Measurements from ENCODE around the gene NFATC4.
A peak's percentile ranks its signal among the peaks of the same experiment; 100 is the strongest.

NFATC4 gene

DNA sequence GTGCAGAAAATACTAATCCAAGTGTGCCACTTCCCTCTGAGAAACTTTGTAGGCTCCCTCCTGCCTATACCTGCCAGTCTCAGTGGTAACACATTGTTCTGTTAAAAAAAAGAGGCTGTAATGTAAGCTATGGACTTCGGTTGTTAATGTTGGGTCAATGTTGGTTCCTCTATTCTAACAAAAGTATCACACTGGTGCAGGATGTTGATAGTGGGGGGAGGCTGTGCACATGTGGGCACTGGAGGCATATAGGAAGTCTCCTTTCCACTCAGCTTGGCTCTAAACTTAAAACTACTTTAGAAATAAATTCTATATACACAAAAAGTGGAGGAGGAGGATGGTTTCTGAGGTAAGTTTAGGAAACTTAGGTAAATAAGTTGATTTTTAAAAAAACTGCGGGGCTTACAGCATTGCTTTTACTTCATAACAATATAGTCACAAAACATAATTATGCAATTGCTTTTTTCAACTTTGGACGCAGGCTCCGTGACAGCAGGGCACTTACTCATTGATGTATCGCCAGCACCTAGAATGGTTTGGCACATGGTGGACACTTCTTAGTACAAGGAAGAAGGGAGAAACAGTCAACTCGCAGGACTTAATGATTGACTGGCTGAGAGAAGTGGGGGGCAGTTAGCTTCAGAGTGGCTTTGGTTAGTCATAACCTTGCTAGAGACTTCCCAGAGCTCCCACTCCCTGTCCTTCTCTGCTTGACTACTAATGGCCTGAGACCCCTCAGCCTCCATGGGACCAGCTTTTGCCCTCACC lies 22.9 kb downstream of the NFATC4 start:
- DNase-seq: peak; percentile 77

DNA sequence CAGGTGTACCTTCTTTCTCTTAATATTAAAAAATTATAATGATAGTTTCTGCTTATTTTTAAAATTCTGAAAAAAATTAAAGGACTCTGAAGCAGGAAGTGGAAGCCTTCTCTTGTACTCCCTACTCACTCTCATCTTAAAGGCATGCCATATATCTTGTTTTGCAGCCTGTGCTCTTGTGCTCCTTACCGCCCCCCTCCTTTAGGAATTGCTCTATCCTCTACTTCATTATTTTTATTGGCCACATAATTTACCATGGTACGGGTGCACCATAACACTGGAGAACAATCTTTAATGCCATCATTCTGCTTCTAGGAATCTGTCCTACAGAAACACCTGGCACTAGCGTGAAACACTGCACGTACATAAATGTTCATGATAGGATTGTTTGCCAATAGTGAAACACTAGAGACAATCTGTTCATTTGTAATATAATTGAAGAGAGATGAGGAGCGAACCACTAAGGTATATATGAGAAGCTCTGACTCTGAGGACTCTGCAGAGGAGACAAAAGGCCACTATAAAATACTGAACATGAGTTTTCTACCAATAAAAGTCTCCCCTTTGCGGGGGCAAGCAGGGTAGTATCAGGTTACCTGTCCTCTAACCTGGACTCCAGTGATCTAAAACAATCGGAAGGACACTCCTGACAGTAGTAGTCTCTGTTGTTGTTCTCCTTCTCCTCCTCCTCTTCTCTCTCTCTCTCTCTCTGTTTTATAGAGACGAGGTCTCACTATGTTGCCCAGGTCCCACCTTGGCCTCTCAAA lies 24.5 kb downstream of the NFATC4 start:
- DNase-seq: no peak

DNA sequence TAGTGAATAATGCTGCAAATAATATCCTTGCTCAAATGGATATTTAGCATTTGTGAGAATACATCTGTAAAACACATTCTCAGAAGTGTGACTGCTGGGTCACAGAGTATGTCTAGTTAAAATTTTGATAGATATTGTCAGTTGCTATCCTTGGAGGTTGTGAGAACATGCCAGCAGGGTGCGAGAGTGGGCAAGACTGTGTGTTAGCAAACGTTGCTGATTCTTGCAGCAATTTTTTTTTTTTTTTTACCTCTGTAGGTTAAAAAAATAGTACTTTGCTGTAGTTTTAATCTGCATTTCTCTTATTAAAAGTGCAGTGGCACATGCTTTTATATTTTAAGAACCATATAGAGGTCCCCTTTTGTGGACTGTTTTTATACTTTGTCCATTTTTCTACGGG lies 26.3 kb downstream of the NFATC4 start:
- DNase-seq: peak; percentile 25

DNA sequence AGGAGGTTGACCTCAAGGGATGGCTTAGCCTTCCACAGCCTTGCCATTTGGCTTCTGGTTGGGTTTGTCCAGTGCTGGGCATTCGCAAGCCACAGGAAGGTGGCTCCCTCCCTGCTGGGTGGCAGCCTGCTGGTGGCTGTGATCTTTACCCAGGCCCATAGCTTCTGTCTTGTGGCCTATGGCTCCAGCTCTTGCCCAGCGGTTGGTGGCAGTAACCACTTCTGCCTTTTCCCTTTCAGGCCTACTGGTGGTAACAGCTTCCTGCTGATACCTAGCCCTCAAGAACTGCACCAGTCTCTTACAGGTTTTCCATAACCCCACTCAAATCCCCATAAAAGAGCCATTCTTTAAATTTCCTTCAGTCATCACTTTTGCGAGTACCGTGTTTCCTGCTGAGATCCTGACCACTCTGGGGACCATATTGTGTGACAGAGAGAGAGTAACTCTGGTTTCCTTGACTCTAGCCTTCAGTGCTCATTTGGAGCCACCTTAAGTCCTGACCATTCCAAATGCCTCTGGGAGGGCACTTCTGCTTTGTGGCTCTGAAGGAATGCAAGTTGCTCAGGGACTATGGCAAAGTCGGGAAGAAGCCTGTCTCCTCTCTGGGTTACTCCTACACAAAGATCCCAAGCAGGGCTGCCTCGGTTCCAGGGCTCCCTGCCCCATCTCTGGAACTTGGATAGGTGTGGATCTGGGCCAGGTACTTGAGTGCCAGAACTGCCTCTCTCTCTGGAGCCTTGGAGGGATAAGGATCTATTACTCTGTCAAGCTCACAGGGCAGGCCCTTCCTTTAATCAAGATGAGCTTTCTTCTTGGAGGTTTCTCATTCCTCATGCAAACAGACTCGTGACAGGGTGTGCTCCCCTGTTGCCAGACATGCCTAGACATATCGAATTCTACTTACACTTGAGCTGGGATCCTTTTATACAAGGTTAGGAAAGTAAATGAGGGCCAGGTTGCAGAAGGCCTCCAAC lies 27.9 kb downstream of the NFATC4 start:
- peak; percentile 92 for DNase-seq

DNA sequence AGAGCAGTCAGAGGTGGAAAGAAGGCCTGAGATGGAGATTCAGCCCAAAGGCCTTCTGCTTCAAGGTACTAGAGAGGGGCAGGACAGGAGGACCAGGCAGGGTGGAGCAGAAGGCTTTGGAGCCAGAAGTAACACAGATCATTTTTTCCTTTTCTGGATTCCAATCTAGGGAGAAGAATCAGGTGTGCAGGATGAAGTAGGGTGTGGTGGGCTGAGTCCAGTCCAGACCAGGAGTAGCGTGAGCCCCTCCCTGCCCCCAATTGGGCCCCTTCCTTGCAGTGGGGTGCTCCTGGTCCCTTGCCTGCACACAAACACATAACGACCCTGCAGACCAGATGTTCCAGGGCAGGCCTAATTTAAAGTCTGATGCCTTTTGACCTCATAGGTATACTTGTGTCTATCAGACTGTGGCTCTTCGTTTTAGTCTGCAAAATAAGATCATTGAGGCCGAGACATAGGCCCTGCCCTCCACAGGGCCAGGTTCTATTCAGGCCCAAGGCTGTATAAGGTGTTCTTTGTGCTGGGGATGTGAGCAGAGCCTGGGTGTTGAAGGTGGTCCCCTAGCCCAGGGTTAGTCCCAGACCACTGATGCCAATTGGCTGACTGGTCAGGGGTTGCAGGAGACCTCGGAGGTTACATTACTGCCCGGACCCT lies 29.8 kb downstream of the NFATC4 start:
- DNase-seq: no peak

DNA sequence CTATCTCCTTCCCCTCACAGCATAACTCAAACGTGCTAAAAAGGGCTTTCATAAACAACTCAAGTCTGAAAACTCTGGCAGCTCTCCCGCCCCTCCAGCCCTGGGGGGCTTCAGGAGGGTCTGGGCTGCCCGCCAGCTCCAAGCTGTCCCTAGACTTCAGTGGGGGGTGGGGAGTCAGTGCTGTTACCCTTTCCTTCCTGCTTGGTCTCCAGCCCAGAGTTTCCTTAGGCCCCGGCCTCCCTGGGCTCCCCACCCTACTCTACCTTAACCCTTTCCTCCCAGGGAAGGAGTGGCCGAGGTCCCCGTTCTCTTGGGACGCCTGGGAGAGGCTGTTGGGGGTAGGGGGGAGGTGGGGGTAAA lies 30.3 kb downstream of the NFATC4 start:
- DNase-seq: peak; percentile 40

DNA sequence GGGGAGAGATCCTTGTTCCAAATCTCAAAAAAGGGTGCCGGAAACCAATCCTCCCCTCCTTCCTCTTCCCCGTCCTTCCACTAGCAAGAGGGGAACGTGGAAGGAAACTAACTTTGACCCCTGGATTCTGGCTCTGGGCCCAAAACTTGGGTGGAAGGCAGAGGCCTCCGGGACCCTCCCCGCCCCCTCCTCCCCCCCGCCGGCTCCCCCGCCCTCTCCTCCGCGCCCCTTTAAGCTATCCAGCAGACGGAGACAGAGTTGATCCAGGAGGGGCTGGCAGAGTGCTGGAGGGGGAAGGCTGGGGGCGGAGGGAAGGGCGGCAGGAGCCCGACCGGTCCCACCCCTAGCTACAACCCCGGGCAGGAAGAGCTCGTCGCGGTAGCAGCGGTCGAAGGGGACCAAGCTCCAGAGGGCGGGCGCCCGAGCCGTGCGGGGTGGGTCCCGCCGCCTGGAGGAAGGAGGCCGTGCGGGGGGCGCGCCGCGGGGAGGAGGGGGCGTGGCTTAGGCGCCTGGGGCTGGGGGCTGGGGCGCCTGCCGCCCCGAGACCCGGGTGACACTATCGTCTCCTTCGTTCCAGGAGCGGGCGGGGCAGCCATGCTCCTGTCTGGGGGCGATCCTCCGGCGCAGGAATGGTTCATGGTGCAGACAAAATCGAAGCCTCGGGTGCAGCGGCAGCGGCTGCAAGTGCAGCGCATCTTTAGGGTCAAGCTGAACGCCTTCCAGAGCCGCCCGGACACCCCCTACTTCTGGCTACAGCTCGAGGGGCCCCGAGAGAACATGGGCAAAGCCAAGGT lies 30.9 kb downstream of the NFATC4 start, which contains the start of gene NYNRIN:
Gene NYNRIN (plus strand): TSS at position 351 of the 794 bp plus-strand sequence. CDS start 244 bp downstream, at position 595.
- peak; percentile 77 for DNase-seq

DNA sequence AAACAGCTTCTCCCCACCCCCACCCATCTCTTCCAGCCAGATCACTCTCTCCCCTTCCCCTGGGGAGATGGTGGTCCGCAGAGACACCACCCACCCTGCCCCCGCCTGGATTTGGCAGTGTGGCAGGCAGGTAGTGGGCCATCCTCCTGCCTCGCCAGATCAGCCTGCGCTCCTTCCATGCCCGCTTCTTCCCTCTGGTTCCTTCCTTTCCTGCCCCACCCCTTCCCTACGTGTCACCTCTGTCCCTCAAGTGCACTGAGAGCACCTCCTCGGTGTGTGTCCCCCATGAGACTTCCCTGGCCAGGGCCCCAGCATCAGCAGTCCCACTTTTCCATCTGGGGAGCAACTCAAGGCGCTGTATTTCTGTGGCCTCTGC lies 31.5 kb downstream of the NFATC4 start:
- DNase-seq: no peak

DNA sequence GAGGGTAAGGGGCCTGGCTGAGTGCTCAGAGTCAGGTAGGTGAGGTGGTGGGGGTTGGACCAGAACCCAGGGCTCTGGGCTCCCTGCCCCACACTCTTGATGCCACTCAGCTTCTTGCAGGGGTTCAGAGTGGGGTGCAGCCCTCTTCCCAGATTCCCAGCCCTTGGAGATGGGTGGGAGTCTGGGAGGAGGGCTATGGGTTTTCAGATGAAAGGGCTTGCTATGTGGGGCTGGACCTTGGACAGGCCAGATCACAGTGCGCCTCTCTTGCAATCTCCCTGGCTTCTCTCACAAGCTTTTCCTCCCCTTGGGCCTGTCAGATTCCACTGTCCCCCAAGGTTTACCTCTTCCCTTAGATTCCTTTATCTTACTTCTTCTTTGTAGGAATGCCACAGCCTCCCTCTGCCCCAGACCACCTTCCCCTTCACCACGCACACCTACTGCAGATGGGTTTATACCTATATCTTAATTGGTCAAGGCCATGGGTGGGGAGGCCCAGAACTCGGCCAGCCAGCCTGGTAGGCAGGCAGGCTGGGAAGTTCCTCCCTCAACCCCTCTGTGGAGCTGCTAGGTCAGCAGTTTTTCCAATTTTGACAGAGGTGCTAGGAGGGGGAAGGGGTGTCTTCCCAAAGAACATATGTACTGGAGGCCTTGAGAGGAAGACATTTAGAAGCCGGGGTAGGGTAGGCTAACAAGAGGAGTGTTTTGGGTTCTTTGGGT lies 32.2 kb downstream of the NFATC4 start:
- no peak for DNase-seq

DNA sequence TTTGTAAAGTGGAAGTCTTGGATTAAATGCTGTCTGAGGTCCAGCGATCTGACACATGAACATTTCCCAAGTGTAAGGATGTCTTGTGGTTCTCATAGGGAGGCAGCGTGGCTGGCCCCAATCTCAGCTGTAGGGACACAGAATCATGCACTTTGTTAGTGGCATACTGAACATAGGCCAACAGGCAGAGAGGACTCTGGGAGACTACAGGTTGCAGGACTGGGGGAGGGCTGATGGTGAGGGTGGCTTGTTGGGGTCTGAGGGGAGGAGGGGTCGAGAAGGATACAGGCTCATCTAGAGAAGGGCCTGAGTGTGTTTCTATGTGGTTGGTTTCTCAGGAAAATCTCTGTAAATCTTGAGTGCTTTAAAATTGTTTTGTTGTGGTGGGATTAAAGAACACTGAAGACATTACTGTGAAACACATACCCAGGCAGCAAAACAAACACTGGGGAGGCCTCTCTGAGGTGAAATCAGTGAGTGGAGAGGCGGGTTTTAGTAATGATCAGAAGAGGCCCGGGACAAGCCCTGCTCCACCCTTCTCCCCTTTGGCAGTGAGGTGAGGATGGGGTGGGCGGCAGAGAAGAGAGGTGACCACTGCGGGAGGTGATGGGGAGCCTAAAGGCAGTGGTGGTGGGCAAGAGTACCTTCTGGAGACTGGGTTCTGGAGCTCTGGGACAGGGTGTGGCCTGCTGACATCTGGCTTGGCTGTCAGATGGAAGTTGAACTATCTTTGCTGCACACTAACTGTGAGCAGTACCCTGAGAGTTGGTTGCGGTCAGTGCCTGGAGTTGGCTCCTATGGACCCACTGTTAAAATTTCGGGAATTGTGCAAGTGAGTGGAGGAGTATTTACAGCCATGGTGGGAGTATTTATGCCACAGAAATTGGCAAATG lies 34.1 kb downstream of the NFATC4 start:
- DNase-seq: no peak

DNA sequence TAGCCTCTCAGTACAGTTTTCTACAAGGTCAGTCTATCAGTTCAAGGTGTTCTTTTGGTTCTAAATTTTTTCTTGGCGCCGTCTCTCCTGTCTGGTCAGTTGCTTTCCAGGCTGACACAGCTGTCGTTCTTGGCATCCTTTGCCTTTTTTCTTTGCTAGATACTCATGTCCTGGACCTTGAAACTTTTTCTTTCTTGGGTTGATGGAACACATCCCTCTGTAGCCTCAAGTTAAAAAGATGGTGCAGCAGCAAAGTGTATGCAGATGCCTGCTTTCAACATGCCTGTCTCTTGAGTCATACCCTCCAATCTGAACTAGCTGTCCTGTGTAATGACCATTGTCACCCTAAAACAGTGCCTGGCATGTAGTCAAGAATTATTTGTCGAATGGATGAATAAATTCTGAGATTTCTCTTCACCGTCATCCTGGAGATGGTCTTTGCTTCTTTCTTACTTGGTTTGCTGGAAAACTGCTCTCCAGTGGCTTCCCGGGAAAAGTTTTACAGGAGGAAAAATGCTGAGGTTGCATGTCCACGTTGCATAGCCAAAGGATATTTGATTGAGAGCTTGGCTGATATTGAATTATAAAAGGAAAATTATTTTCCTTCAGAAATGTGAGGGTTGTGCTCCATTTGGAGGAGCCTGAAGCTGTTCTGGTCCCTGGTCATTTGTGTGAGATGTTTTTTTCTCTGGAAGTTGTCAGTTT lies 35.5 kb downstream of the NFATC4 start:
- no peak for DNase-seq

DNA sequence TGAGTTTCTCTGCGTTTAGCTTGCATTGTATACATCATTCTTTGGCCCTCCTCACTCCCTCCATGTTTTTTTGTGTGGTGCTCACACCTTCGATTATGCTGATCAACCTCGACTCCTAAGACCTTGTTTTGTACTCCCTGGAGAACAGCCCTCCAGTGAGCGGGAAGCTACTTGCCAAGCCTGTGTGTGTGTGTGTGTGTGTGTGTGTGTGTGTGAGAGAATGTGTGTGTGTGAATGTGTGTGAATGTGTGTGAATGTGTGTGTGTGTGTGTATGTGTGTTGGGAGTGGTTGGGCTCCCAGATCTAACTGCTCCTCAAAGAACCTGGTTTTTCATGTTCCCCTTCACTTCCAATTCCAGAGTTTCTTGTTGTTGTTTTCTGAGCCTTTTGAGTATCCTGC lies 36.8 kb downstream of the NFATC4 start:
- no peak for DNase-seq

DNA sequence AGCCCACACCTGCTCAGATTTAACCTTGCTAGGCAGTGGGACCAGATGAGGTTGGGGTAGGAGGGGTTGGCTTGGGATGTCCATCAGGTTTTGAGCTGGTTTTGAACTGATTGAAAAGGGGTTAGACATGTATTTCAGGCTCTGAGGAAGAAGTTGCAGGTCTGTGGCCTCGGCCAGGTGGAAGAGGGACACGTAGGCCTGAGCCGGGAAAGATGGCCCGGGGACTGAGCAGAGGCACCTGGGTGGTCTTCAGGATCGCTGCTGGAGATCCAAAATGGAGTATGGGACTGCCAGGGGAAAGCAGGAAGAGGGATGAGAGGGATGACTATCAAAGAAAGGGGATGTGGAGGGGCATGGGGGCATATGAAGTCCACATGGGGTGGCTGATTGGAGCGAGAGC lies 38.4 kb downstream of the NFATC4 start:
- DNase-seq: no peak

DNA sequence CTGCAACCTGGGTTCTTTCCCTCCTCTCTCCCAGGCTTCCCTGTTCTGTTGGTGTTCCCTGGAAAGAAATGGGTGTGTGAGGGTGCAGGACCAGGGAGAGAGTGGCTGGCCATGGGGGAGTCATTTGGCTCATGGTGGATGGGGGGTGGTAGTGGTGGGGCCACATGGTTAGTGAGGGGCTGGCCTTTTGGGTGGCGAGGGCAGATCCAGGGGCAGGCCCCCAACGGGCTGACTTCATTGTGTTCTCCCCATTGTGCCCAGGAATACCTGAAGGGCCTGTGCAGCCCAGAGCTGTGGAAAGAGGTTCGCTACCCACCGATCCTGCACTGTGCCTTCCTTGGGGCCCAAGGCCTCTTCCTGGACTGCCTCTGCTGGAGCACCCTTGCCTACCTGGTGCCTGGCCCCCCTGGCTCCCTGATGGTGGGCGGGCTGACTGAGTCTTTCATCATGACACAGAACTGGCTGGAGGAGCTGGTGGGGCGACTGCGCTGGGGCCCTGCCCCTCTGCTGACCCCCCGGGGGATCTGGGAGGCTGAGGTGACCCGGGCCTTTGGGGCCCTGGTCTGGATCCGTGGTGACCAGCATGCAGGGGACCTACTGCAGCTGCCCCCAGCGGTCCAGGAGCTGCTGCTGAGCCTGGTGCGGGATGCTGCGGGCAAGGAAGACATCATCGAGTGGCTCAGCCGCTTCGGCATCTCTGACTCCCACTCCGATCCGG lies 39.8 kb downstream of the NFATC4 start:
- DNase-seq: no peak

DNA sequence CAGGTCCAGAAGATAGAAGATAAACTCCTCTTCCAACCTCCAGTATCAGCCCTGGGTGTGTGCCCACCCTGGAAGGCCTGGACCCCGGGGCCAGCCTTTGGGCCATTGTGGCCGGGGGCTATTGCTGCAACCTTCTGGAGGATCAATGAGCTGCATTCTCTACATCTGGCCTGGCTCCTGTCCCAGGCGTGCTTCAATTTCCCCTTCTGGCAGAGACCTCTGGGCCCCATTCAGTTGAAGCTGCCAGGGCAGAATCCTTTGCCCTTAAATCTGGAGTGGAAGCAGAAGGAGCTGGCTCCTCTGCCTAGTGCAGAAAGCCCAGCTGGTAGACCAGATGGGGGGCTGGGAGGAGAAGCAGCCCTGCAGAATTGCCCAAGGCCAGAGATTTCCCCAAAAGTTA lies 40.8 kb downstream of the NFATC4 start:
- no peak for DNase-seq

DNA sequence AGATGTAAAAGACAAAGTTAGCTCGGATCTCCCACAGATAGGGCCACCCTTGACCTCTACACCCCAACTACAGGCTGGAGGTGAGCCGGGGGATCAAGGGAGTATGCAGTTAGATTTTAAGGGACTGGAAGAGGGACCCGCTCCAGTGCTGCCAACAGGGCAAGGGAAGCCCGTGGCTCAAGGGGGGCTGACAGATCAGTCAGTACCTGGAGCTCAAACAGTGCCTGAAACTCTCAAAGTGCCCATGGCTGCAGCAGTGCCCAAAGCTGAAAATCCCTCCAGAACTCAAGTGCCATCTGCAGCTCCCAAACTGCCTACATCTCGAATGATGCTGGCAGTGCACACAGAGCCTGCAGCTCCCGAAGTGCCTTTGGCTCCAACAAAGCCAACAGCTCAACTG lies 41.2 kb downstream of the NFATC4 start:
- DNase-seq: no peak

DNA sequence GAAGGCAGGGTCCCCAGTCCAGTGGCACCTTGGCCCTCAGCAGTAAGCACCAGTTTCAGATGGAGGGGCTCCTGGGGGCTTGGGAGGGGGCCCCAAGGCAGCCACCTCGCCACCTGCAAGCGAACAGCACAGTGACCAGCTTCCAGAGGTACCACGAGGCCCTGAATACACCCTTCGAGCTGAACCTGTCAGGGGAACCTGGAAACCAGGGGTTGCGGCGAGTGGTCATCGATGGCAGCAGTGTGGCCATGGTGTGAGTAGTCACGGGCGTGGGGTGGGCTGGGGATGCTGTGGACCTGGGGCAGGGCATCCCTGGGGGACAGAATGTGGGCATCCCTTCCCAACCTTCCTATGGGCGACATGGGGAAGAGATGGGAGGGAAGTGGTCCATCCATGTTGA lies 42.0 kb downstream of the NFATC4 start:
- no peak for DNase-seq
